Neural cell (in vitro differentiated cells): ENCODE measurements around the gene PMPCA.

Experiments
- EZH2 ChIP-seq: fragments of 200-600, 300-800 bp; shearing (Covaris generic), sonication (generic); IDR thresholded peaks from 2 replicates; pipeline ENCODE4 v1.6.1; 2014; ENCODE audit warnings: antibody characterized with exemption, low read length, borderline replicate concordance, mild to moderate bottlenecking; ENCODE audit not compliant: insufficient read depth, poor library complexity, severe bottlenecking
- TF ChIP-seq, protein P1 (sequence below): fragments of 450-650 bp; IDR thresholded peaks from 2 replicates; pipeline ENCODE4 v1.5.1; 2014; ENCODE audit warnings: antibody characterized with exemption, mild to moderate bottlenecking, moderate library complexity; ENCODE audit not compliant: poor library complexity, severe bottlenecking

DNA sequence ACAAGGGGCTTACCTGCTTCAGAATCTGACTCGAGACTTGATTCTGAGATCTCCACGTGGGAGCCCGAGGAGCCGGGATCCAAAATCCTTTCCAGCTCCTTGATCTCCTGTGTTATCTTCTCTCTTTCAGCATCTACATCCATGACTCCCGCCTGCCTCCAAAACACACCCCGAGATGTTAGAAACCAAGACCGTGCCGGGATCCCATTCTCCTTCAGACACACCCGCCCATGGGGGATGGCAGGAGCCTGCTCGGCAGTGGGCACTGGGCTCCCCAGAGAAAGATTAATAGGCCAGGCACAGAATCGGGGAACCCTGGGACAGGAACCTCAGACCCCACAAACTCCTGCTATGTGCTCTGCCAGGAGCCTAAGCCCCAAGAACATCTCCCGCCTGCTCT, 12.2 kb upstream of the PMPCA start:
- TF ChIP-seq, protein P1, sequence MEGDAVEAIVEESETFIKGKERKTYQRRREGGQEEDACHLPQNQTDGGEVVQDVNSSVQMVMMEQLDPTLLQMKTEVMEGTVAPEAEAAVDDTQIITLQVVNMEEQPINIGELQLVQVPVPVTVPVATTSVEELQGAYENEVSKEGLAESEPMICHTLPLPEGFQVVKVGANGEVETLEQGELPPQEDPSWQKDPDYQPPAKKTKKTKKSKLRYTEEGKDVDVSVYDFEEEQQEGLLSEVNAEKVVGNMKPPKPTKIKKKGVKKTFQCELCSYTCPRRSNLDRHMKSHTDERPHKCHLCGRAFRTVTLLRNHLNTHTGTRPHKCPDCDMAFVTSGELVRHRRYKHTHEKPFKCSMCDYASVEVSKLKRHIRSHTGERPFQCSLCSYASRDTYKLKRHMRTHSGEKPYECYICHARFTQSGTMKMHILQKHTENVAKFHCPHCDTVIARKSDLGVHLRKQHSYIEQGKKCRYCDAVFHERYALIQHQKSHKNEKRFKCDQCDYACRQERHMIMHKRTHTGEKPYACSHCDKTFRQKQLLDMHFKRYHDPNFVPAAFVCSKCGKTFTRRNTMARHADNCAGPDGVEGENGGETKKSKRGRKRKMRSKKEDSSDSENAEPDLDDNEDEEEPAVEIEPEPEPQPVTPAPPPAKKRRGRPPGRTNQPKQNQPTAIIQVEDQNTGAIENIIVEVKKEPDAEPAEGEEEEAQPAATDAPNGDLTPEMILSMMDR: no peak
- no peak for TF ChIP-seq EZH2
